ENCODE data around the gene PFKFB2. TPM values are rescaled to one million over a fixed set of nuclear protein-coding genes. Genes with fewer than 3 reads are reported as not detected.

PFKFB2 gene
- 1.4 and 1.6 TPM in 2 replicates for total RNA-seq

DNA sequence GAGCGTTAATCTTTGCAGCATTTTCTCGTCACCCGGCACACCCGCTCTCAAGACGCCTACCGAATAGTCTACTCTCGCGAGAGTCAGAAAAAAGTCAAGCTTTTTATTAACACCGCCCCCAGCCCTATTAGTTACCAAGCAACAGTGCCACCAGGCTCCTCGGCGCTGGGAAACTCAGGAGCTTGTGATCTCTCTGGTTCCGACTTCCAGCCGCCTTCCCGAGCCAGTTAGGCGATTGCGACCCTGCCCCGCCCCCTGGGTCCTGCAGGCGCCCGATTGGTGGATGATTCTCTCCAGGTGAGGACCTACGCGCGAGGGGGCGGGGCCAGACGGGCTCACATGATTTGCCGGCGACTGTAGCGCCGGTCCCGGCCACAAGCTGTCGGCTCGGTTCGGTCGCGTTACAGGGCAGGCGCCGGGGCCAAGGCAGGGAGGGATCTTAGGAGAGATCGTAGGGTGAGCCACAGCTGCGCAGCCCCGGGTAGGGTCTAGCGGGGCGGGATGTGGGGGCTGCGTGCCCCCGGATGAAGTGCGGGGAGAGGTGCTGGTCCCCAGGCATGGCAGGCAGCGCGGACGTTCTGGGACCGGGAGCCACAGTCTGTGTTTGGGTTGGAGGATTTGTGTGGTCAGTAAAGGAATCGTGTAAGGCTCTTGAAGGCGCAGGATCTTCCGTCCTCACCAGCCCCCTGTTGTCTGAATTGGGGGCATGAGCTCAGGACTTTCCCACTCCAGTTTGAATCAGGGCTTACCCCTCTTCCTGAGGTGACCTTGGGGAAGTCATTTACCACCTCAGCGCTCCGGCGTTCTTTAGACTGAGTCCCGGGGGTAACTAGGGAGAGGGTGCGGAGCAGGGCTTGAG lies at the start of gene PFKFB2:
Gene PFKFB2 (plus strand): TSS at position 365 of the 859 bp plus-strand sequence. CDS start 1,443 bp downstream, outside the sequence.

DNA sequence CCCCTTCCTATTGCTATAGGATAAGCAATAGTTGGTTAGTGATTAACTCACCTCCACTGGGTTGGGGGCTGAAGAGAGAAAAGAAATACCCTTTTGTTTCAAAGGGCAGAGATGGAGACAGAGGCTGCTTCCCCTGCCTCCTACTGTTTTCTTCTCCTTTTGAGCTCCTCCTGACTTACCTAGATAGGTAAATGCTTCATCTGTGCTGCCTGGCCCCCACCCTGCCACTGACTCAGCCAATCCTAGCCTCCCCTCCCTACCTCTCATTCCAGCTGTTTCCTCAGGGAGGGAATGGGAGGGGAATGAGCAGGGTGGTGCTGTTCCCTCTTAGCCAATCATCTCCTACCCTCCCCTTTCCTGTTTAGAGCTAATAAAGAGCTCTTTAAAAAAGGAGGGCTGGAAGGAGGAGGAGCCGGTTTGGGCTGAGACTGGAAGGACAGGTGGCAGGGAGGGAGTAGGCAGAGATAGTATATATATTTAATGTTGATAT lies 20.5 kb upstream of the PFKFB2 start, which contains the start of gene C1orf116:
Gene C1orf116 (minus strand): TSS at position 229 of the 490 bp plus-strand sequence. CDS start 5,158 bp downstream, outside the sequence.

DNA sequence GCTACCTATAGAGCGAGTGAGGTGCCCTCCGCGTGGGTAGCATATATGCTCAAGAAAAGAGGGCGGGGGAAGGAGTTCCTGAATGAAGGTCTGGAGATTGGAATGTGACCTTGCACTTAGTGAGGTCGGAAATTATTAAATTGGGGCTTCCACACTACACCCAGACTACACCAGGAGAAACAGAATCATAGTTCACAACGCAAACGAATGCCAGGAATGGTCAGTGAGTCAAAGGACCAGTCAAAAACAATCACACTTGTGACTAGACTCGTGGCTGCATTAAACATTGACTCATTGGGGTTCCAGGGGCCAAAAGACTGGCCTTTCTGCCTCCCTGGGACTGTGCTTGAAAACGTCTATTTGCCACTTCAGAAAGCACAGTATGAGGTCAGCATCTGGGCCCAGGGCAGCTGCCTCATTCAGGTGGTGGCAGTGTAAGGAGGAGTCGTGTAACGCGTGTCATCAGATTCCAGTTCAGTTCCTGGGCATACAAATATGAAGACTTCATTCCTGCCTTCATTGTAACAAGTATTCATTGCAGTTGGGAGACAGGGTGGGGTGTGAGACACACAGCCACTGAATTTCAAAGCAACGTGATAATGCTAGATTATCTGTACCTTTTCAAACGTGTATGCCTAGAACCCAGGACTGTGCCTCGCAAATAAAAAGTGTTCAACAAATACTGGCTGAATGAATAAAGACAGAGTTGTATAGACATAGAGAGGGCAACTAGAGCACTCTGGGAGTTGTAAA lies 1.7 kb upstream of the PFKFB2 start, which contains the start of gene YOD1:
Gene YOD1 (minus strand): TSS at position 18 of the 753 bp plus-strand sequence. CDS start 178 bp downstream, outside the sequence.

DNA sequence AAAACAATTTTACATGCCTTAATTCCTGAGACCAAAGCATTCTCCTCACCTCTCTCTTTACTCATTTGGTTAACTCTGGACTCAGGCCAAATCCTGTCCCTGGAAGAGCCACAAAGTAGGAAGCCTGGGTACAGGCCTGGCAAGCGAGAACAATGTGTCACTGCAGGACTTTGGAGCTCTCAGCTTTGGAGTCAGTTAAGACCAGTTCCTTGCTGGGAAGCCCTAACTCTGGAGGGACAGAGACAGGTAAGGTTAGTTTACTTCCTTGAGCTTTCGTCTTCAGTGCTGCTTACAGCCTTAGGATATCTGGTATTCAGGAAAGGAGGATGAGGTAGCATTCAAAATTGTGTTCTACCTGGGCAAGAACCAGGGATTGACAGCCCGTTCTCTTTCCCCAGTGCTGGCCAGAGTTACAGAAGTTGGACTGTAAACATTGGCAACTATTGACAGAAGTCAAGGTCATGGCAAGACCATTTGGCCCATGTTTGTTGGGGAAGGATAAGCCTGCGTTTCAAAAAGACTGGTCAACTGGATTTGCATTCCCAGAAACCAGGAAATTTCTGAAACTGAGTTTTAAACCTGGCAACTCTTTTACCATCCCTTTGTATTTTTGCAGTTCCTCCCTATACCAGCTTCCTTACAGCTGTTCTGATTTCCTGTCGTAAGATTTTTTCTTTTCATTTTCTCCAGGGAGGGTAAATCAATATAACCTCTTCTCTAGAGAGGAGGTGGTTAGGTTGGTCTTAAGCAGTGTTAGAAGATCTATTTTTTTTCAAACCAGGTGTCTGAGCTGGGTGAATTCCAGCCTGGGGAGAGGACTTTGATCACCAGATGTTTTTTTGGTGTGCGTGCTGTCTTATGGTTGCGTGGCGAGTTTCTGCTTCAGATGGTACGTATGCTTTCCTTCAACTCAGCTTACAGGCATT lies 35.9 kb downstream of the PFKFB2 start, which contains the start of gene C4BPB:
Gene C4BPB (plus strand): TSS at position 160 of the 926 bp plus-strand sequence. CDS start 672 bp downstream, at position 832.

DNA sequence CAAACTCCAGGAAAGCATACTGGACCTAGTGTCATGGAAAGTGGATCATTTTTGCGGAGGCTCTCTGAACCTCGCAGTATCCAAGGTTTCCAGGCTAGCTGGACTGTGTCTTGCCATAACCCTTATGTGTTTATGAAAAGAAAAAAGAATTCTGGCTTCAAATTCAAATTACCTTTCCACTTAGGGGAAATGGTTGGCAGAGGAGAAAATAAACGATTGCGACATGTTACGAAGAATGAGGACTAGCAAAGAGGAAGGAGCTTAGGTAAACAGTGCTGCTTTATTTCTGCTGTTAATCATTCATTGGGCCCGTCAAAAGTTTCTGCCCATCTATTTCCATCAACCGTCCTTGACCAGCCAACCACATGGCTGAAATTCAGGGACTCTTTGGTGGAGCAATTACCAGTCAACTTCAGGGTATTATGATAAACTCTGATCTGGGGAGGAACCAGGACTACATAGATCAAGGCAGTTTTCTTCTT lies 50.9 kb downstream of the PFKFB2 start, which contains the start of gene C4BPA:
Gene C4BPA (plus strand): TSS at position 342 of the 482 bp plus-strand sequence. CDS start 8,793 bp downstream, outside the sequence.

Other genes starting within 250 kb of the PFKFB2 start
- not detected in 2 replicates for gene IL20, start 187.7 kb upstream of the PFKFB2 start, total RNA-seq
- 0.15 TPM in 1 of 2 replicates, not detected in the other for gene IL24, start 155.8 kb upstream of the PFKFB2 start, total RNA-seq
- gene FCMR, start 131.3 kb upstream of the PFKFB2 start, total RNA-seq: 0.32 TPM in 1 of 2 replicates, not detected in the other
- gene PIGR, start 106.8 kb upstream of the PFKFB2 start, total RNA-seq: not detected in 2 replicates
- not detected in 2 replicates for gene FCAMR, start 82.8 kb upstream of the PFKFB2 start, total RNA-seq
- not detected in 2 replicates for gene C1orf116, start 20.5 kb upstream of the PFKFB2 start, total RNA-seq
- 6.8 and 8.4 TPM in 2 replicates for gene YOD1, start 2.1 kb upstream of the PFKFB2 start, total RNA-seq
- 0.32 TPM in 1 of 2 replicates, not detected in the other for gene C4BPB, start 35.6 kb downstream of the PFKFB2 start, total RNA-seq
- gene C4BPA, start 51.0 kb downstream of the PFKFB2 start, total RNA-seq: not detected in 2 replicates

All from epithelial cell of umbilical artery (primary cell).